WTC11 (cell line): ENCODE data around the gene GAST. TPM values are rescaled to one million over a fixed set of nuclear protein-coding genes. Genes with fewer than 3 reads are reported as not detected.

Experiments used
- ATAC-seq: fragments of 200-7000 bp; cut with Tn5 transposase; 2 replicates; pipeline ENCODE4 v1.10.0; 2021; ENCODE audit warnings: mild to moderate bottlenecking, moderate library complexity
- Bru-seq: library from RNA; stranded (reverse); fragments of 400-500 nt; gene quantifications from one replicate; lab custom pipeline; 2021; lab: Mats Ljungman, UMichigan
- CTCF ChIA-PET: fragments of 300-600 bp; sonication (Branson Sonifier 250); formaldehyde crosslinking; loops from one replicate; lab custom pipeline; 2021; ENCODE audit warnings: antibody characterized with exemption; lab: Charles Lee
- POLR2A ChIA-PET: fragments of 350-600 bp; sonication (Branson Sonifier 250); formaldehyde crosslinking; loops from one replicate; lab custom pipeline; 2021; ENCODE audit warnings: antibody characterized with exemption; lab: Charles Lee
- DNase-seq: peaks from one replicate; pipeline ENCODE4 v3.0.0; 2021; ENCODE audit warnings: low spot score
- H3K27ac Mint-ChIP-seq: 2 replicates; pipeline ENCODE4 v1.8.0; 2021; ENCODE audit warnings: mixed read lengths
- H3K27me3 Mint-ChIP-seq: 2 replicates; pipeline ENCODE4 v1.8.0; 2021; ENCODE audit warnings: low read depth, mild to moderate bottlenecking, moderate library complexity, mixed read lengths
- H3K36me3 Mint-ChIP-seq: 2 replicates; pipeline ENCODE4 v1.8.0; 2021; ENCODE audit warnings: mixed read lengths
- H3K4me1 Mint-ChIP-seq: 2 replicates; pipeline ENCODE4 v1.8.0; 2022; ENCODE audit warnings: mixed read lengths
- H3K4me3 Mint-ChIP-seq: 2 replicates; pipeline ENCODE4 v1.8.0; 2021; ENCODE audit warnings: mild to moderate bottlenecking, moderate library complexity, mixed read lengths
- H3K9me3 Mint-ChIP-seq: 2 replicates; pipeline ENCODE4 v1.8.0; 2021; ENCODE audit warnings: mixed read lengths
- CBFB ChIP-seq: sonication (generic); formaldehyde crosslinking; IDR thresholded peaks from 2 replicates; pipeline ENCODE4 v1.8.1; 2022; ENCODE audit warnings: mild to moderate bottlenecking, low read depth, missing genetic modification reagents
- CREM ChIP-seq: sonication (generic); formaldehyde crosslinking; IDR thresholded peaks from 2 replicates; pipeline ENCODE4 v1.8.1; 2022; ENCODE audit warnings: mild to moderate bottlenecking, missing genetic modification reagents, moderate library complexity
- E2F4 ChIP-seq: sonication (generic); formaldehyde crosslinking; IDR thresholded peaks from 2 replicates; pipeline ENCODE4 v1.8.1; 2022; ENCODE audit warnings: low read depth, mild to moderate bottlenecking, moderate library complexity, missing genetic modification reagents, borderline replicate concordance
- ELF4 ChIP-seq: sonication (generic); formaldehyde crosslinking; IDR thresholded peaks from 2 replicates; pipeline ENCODE4 v1.8.1; 2022; ENCODE audit warnings: low read depth, mild to moderate bottlenecking, moderate library complexity, missing genetic modification reagents
- ETV6 ChIP-seq: sonication (generic); formaldehyde crosslinking; IDR thresholded peaks from 2 replicates; pipeline ENCODE4 v1.8.1; 2022; ENCODE audit warnings: mild to moderate bottlenecking, missing genetic modification reagents
- GABPB1 ChIP-seq: sonication (generic); formaldehyde crosslinking; IDR thresholded peaks from 2 replicates; pipeline ENCODE4 v1.8.1; 2023; ENCODE audit warnings: mild to moderate bottlenecking, missing genetic modification reagents
- KAT7 ChIP-seq: sonication (generic); formaldehyde crosslinking; IDR thresholded peaks from 2 replicates; pipeline ENCODE4 v1.8.1; 2023; ENCODE audit warnings: missing genetic modification reagents, mild to moderate bottlenecking, borderline replicate concordance
- MLX ChIP-seq: sonication (generic); formaldehyde crosslinking; IDR thresholded peaks from 2 replicates; pipeline ENCODE4 v1.8.1; 2023; ENCODE audit warnings: mild to moderate bottlenecking, missing genetic modification reagents, moderate library complexity
- NFE2L1 ChIP-seq: sonication (generic); formaldehyde crosslinking; IDR thresholded peaks from 2 replicates; pipeline ENCODE4 v1.8.1; 2023; ENCODE audit warnings: missing genetic modification reagents
- OVOL2 ChIP-seq: fragments of 250-450 bp; sonication (Bioruptor Pico); IDR thresholded peaks from 2 replicates; pipeline ENCODE4 v1.9.0; 2021; ENCODE audit warnings: mild to moderate bottlenecking, borderline replicate concordance
- SMAD4 ChIP-seq: sonication (generic); formaldehyde crosslinking; IDR thresholded peaks from 2 replicates; pipeline ENCODE4 v1.8.0; 2022; ENCODE audit warnings: mild to moderate bottlenecking, missing genetic modification reagents
- SP1 ChIP-seq: sonication (generic); formaldehyde crosslinking; conservative IDR thresholded peaks from 2 replicates; pipeline ENCODE4 v1.8.1; 2022; ENCODE audit warnings: missing genetic modification reagents
- STAT6 ChIP-seq: sonication (generic); formaldehyde crosslinking; conservative IDR thresholded peaks from 2 replicates; pipeline ENCODE4 v1.8.1; 2023; ENCODE audit warnings: mild to moderate bottlenecking, low read depth, missing genetic modification reagents, moderate library complexity
- TCF7 ChIP-seq: sonication (generic); formaldehyde crosslinking; IDR thresholded peaks from 2 replicates; pipeline ENCODE4 v1.8.0; 2022; ENCODE audit warnings: mild to moderate bottlenecking, low read depth, missing genetic modification reagents, moderate library complexity
- TEAD1 ChIP-seq: sonication (generic); formaldehyde crosslinking; IDR thresholded peaks from 2 replicates; pipeline ENCODE4 v1.8.0; 2022; ENCODE audit warnings: mild to moderate bottlenecking, missing genetic modification reagents
- TP53 ChIP-seq: sonication (generic); formaldehyde crosslinking; IDR thresholded peaks from 2 replicates; pipeline ENCODE4 v1.8.1; 2023; ENCODE audit warnings: mild to moderate bottlenecking, missing genetic modification reagents
- ZNF232 ChIP-seq: sonication (generic); formaldehyde crosslinking; IDR thresholded peaks from 2 replicates; pipeline ENCODE4 v1.8.0; 2022; ENCODE audit warnings: mild to moderate bottlenecking, missing genetic modification reagents
- long read RNA-seq, 3 experiments: library from RNA in 1 of 3; library from capped mRNA in 1 of 3; library from polyadenylated mRNA in 1 of 3; unstranded in 2 of 3; stranded (forward) in 1 of 3; transcript quantifications; one replicate each; pipeline ENCODE4 v2.0.0, GENCODE V29; 2021
- total RNA-seq: library from RNA; stranded (reverse); gene quantifications from 3 replicates; pipeline ENCODE4 v1.2.3, GENCODE V29; 2021
- TF ChIP-seq, protein P1 (sequence below): sonication (generic); formaldehyde crosslinking; IDR thresholded peaks from 2 replicates; pipeline ENCODE4 v1.8.1; 2022; ENCODE audit warnings: mild to moderate bottlenecking, missing genetic modification reagents, moderate library complexity, borderline replicate concordance
- TF ChIP-seq, protein P2 (sequence below): fragments of 250-450 bp; sonication (Bioruptor Pico); IDR thresholded peaks from 2 replicates; pipeline ENCODE4 v1.8.0; 2021; ENCODE audit warnings: mild to moderate bottlenecking
- TF ChIP-seq, protein P3 (sequence below): sonication (generic); formaldehyde crosslinking; IDR thresholded peaks from 2 replicates; pipeline ENCODE4 v1.8.1; 2023; ENCODE audit warnings: mild to moderate bottlenecking, missing genetic modification reagents
- TF ChIP-seq, protein P4 (sequence below): sonication (generic); formaldehyde crosslinking; conservative IDR thresholded peaks from 2 replicates; pipeline ENCODE4 v1.8.1; 2022; ENCODE audit warnings: mild to moderate bottlenecking, missing genetic modification reagents

Gene GAST, protein sequence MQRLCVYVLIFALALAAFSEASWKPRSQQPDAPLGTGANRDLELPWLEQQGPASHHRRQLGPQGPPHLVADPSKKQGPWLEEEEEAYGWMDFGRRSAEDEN
- total RNA-seq (not detected in 3 replicates), Bru-seq, nascent RNA (not detected)
- long read RNA-seq, experiment 1 = 0 reads
- long read RNA-seq, experiment 2 = 0 reads
- long read RNA-seq, experiment 3 = 0 reads

DNA sequence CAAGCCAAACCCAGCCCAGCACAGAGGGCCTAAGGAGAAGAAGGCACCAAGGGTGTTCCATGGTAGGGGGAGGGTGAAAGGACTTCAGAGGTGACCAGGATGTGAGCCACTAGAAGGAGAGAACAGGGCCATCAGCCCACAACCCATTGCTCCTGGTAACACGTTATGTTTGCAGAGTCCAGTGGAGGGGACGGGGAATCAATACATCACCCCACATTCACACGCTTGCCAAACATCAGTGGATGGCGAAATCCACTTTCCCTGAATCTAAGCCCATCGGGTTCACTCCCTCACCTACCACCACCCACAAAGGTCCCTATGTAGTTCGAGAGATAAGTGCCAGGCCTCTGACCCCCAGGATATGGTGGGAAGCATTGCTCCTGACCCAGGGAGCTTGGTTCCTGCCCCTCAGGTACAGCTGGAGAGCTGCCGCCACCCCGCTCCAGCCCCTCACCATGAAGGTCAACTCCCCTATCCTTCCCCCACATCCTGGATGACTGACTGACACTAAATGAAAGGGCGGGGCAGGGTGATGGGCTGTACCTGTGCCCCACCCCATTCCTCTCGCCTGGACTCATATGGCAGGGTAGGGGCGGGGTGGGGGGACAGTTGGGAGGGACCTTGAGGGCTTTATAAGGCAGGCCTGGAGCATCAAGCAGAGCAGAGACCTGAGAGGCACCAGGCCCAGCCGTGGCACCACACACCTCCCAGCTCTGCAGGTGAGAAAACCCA, at the start of gene GAST:
Gene GAST (plus strand): TSS at position 663 of the 732 bp plus-strand sequence. CDS start 3,106 bp downstream, outside the sequence.
- Mint-ChIP-seq H3K9me3 (peaks cover 7% of the 10 kb centered on the region), H3K27ac (no peak within 1 kb of the TSS), H3K36me3 (no peaks in the 10 kb centered on the region), H3K4me3 (no peak within 1 kb of the TSS), H3K4me1 (0 out of 2 replicates have a peak, but pooled peaks cover 6% of the 10 kb centered on the region), H3K27me3 (peaks cover 99% of the 10 kb centered on the region)
- POLR2A ChIA-PET = interaction anchor here (0.6 kb wide), 1 partner anchor 21 kb away, joined by 3 read pairs; no protein-coding TSS in a partner anchor
- TF ChIP-seq SP1 (CRISPR knock-in tag) = no peak
- TF ChIP-seq, protein P1, sequence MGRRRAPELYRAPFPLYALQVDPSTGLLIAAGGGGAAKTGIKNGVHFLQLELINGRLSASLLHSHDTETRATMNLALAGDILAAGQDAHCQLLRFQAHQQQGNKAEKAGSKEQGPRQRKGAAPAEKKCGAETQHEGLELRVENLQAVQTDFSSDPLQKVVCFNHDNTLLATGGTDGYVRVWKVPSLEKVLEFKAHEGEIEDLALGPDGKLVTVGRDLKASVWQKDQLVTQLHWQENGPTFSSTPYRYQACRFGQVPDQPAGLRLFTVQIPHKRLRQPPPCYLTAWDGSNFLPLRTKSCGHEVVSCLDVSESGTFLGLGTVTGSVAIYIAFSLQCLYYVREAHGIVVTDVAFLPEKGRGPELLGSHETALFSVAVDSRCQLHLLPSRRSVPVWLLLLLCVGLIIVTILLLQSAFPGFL = no peak
- TF ChIP-seq TCF7 (CRISPR knock-in tag) = no peak
- no peak for TF ChIP-seq TP53
- TF ChIP-seq KAT7 (CRISPR knock-in tag) = no peak
- no peak for TF ChIP-seq STAT6
- TF ChIP-seq ETV6 (CRISPR knock-in tag) = no peak
- no peak for TF ChIP-seq SMAD4 (CRISPR knock-in tag)
- TF ChIP-seq ZNF232 (CRISPR knock-in tag) = no peak
- TF ChIP-seq OVOL2 = no peak
- no peak for TF ChIP-seq ELF4 (CRISPR knock-in tag)
- TF ChIP-seq, protein P2, sequence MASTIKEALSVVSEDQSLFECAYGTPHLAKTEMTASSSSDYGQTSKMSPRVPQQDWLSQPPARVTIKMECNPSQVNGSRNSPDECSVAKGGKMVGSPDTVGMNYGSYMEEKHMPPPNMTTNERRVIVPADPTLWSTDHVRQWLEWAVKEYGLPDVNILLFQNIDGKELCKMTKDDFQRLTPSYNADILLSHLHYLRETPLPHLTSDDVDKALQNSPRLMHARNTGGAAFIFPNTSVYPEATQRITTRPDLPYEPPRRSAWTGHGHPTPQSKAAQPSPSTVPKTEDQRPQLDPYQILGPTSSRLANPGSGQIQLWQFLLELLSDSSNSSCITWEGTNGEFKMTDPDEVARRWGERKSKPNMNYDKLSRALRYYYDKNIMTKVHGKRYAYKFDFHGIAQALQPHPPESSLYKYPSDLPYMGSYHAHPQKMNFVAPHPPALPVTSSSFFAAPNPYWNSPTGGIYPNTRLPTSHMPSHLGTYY (CRISPR knock-in tag) = no peak
- no peak for TF ChIP-seq NFE2L1 (CRISPR knock-in tag)
- TF ChIP-seq CBFB = no peak
- no peak for TF ChIP-seq E2F4 (CRISPR knock-in tag)
- no peak for TF ChIP-seq CREM (CRISPR knock-in tag)
- no peak for TF ChIP-seq TEAD1 (CRISPR knock-in tag)
- ATAC-seq (no peak), DNase-seq (no peak)
- CTCF ChIA-PET = interaction anchor here (0.6 kb wide), 1 partner anchor 482 kb away, joined by 4 read pairs; no protein-coding TSS in a partner anchor

- Mint-ChIP-seq H3K27ac (no peak overlapping the region), H3K27me3 (peaks cover 17% of the 10 kb centered on the region), H3K4me3 (no peak overlapping the region), H3K4me1 (peaks cover 20% of the 10 kb centered on the region), H3K9me3 (no peaks in the 10 kb centered on the region), H3K36me3 (no peaks in the 10 kb centered on the region)
- CTCF ChIA-PET = interaction anchor here (0.6 to 10.0 kb wide), 52 partner anchors 10 to 1048 kb away, joined by 3 to 380 read pairs (median 7); partner anchors contain the start of genes EIF1, JUP, KRT13 and KRT17
- no peak for ATAC-seq
- POLR2A ChIA-PET = no interaction called here
- DNase-seq = no peak
- TF ChIP-seq, protein P3, sequence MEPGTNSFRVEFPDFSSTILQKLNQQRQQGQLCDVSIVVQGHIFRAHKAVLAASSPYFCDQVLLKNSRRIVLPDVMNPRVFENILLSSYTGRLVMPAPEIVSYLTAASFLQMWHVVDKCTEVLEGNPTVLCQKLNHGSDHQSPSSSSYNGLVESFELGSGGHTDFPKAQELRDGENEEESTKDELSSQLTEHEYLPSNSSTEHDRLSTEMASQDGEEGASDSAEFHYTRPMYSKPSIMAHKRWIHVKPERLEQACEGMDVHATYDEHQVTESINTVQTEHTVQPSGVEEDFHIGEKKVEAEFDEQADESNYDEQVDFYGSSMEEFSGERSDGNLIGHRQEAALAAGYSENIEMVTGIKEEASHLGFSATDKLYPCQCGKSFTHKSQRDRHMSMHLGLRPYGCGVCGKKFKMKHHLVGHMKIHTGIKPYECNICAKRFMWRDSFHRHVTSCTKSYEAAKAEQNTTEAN (CRISPR knock-in tag) = no peak
- TF ChIP-seq MLX (CRISPR knock-in tag) (no peak), GABPB1 (no peak)
- TF ChIP-seq, protein P4, sequence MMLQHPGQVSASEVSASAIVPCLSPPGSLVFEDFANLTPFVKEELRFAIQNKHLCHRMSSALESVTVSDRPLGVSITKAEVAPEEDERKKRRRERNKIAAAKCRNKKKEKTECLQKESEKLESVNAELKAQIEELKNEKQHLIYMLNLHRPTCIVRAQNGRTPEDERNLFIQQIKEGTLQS = no peak
These were observed 48.5 kb upstream of the GAST start for GRCh38 chr17:41663451-41664171.
